PFSK-1 (cell line): Measurements from ENCODE around the gene TMC7.

Experiments
- POLR2AphosphoS5 ChIP-seq: IDR thresholded peaks from 2 replicates; pipeline ENCODE4 v1.6.1; 2012; ENCODE audit warnings: low read depth, mild to moderate bottlenecking, control low read depth, low read length, moderate library complexity
- SIN3A ChIP-seq: IDR thresholded peaks from 2 replicates; pipeline ENCODE4 v1.6.1; 2012; ENCODE audit warnings: mild to moderate bottlenecking, low read length, moderate library complexity, borderline replicate concordance; ENCODE audit not compliant: insufficient read depth
- TF ChIP-seq, protein P1 (sequence below), 2 experiments: IDR thresholded peaks; 2 replicates each; pipeline versions ENCODE4 v1.6.1 to v1.8.0; 2011 to 2012; ENCODE audit warnings: low read depth in 2 of 2, low read length in 2 of 2, control low read depth in 1 of 2, inconsistent platforms in 1 of 2, mild to moderate bottlenecking in 1 of 2, moderate library complexity in 1 of 2; ENCODE audit not compliant: insufficient read depth in 1 of 2

DNA sequence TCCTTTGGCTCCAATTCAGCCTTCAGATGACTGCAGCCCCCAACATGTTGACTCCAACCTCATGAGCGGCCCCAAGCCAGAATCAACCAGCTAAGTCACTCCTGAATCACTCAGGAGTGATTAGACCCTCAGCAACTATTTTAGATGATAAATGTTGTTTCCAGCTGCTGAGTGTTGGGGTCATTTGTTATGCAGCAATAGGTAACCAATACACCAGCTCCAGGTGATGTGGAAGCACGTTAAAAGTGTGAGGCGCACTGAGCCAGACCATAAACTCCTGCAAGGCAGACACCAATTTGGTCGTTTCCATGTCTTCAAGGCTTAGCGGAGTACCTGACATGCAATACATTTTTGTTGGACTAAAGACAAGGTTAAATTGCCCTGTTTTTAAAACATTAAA lies 101.1 kb downstream of the TMC7 start:
- no peak for TF ChIP-seq POLR2AphosphoS5
- no peak for TF ChIP-seq SIN3A
- TF ChIP-seq, protein P1, sequence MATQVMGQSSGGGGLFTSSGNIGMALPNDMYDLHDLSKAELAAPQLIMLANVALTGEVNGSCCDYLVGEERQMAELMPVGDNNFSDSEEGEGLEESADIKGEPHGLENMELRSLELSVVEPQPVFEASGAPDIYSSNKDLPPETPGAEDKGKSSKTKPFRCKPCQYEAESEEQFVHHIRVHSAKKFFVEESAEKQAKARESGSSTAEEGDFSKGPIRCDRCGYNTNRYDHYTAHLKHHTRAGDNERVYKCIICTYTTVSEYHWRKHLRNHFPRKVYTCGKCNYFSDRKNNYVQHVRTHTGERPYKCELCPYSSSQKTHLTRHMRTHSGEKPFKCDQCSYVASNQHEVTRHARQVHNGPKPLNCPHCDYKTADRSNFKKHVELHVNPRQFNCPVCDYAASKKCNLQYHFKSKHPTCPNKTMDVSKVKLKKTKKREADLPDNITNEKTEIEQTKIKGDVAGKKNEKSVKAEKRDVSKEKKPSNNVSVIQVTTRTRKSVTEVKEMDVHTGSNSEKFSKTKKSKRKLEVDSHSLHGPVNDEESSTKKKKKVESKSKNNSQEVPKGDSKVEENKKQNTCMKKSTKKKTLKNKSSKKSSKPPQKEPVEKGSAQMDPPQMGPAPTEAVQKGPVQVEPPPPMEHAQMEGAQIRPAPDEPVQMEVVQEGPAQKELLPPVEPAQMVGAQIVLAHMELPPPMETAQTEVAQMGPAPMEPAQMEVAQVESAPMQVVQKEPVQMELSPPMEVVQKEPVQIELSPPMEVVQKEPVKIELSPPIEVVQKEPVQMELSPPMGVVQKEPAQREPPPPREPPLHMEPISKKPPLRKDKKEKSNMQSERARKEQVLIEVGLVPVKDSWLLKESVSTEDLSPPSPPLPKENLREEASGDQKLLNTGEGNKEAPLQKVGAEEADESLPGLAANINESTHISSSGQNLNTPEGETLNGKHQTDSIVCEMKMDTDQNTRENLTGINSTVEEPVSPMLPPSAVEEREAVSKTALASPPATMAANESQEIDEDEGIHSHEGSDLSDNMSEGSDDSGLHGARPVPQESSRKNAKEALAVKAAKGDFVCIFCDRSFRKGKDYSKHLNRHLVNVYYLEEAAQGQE (IDR thresholded peaks at IDR 0.05; ENCODE audit: insufficient read depth in 1 of 2, low read depth in 2 of 2, low read length in 2 of 2) = no peak
